Stomach (tissue), 9 donors: ENCODE measurements around the gene CCNL1. TPM values are rescaled to one million over a fixed set of nuclear protein-coding genes. Genes with fewer than 3 reads are reported as not detected.

Experiments used
- DNase-seq, 2 donors: peaks; one replicate each; pipeline versions ENCODE4 v3.0.0 to v3.0.0-alpha.2; 2013 to 2019
- H3K27ac ChIP-seq, 5 donors: fragments of 200-600 bp in 4 of 5; sonication (generic) in 4 of 5; one replicate each; pipeline ENCODE4 v1.5.1; 2013 to 2019; ENCODE audit warnings: mild to moderate bottlenecking in 1 of 5, moderate library complexity in 1 of 5
- H3K27me3 ChIP-seq, 3 donors: fragments of 200-600 bp; sonication (generic); one replicate each; pipeline ENCODE4 v1.5.1; 2017 to 2019; ENCODE audit warnings: mixed run types in 1 of 3
- H3K36me3 ChIP-seq, 4 donors: fragments of 200-600 bp; sonication (generic); 1 replicate in 3 of 4; 2 replicates in 1 of 4; pipeline ENCODE4 v1.5.1; 2016 to 2019
- H3K4me1 ChIP-seq, 4 donors: fragments of 200-600 bp; sonication (generic); one replicate each; pipeline ENCODE4 v1.5.1; 2016 to 2019
- H3K4me3 ChIP-seq, 4 donors: fragments of 200-600 bp; sonication (generic) in 3 of 4; one replicate each; pipeline ENCODE4 v1.5.1; 2016 to 2019; ENCODE audit warnings: mild to moderate bottlenecking in 1 of 4
- H3K9me3 ChIP-seq, 4 donors: fragments of 200-600 bp; sonication (generic); one replicate each; pipeline ENCODE4 v1.5.1; 2016 to 2019
- CTCF ChIP-seq, 7 experiments: fragments of 450-650 bp in 4 of 7; fragments of 200-600 bp in 3 of 7; sonication (generic) in 3 of 7; IDR thresholded peaks; one replicate each; pipeline ENCODE4 v1.5.1; 2016 to 2019; ENCODE audit warnings: antibody characterized with exemption in 7 of 7, control low read depth in 2 of 7, mild to moderate bottlenecking in 1 of 7
- EP300 ChIP-seq: sonication (generic); formaldehyde crosslinking; IDR thresholded peaks from one replicate; pipeline ENCODE4 v1.6.1; 2017; ENCODE audit warnings: antibody characterized with exemption
- POLR2A ChIP-seq, 4 donors: fragments of 450-650 bp; IDR thresholded peaks; one replicate each; pipeline ENCODE4 v1.6.1; 2016; ENCODE audit warnings: antibody characterized with exemption in 4 of 4, control low read depth in 2 of 4, mild to moderate bottlenecking in 1 of 4, moderate library complexity in 1 of 4
- POLR2AphosphoS5 ChIP-seq, 3 donors: sonication (generic); formaldehyde crosslinking; IDR thresholded peaks; one replicate each; pipeline ENCODE4 v1.6.1; 2016; ENCODE audit warnings: antibody characterized with exemption in 3 of 3
- WGBS, 5 donors: extraction: QIAGEN DNeasy Blood & Tissue Kit in 3 of 5; methylation state at CpG; one replicate each; pipeline versions ENCODE4 v1.1.5 to v1.1.7; 2013 to 2018; 5-methylcytosine and 5-hydroxymethylcytosine counted together
- intact Hi-C: fragments of 100-400 bp; cut with DNase I; formaldehyde crosslinking; loops from one replicate; pipeline ENCODE4 v1.15.1; 2023; ENCODE audit warnings: low total_unique reads
- polyA plus RNA-seq, 3 donors: library from polyadenylated mRNA; stranded (reverse); fragments of 200-250 nt; gene quantifications; one replicate each; pipeline ENCODE4 v1.2.3, GENCODE V29; 2013
- total RNA-seq, 5 donors: library from RNA; depleted of rRNA; stranded (reverse); fragments of >200 nt; gene quantifications; one replicate each; pipeline versions ENCODE4 v1.1.0 to v1.2.3, GENCODE V29; 2014 to 2016
- donor health status: healthy with polysubstance abuse.
- donor health status: Bipolar disorder and iron deficiency.
- donor health status: healthy.

The CCNL1 gene
- total and polyA plus RNA-seq, 8 donors, result 14.0 to 484 (median 162) TPM

GRCh38 chr3:157100608-157101396, 59.1 kb downstream of the CCNL1 start:
- TF ChIP-seq EP300 (no peak), CTCF (IDR thresholded peaks at IDR 0.05) (no peak), POLR2A (IDR thresholded peaks at IDR 0.05) (no peak), POLR2AphosphoS5 (IDR thresholded peaks at IDR 0.05) (peak in 1 of 3 donors; percentile 38)
- 71 to 84% (median 75%) methylated on average over 8 of the region's 8 CpGs for WGBS, 5 donors
- no peak for DNase-seq
- H3K4me3 ChIP-seq, result no peak overlapping the region
- no peaks in the 10 kb centered on the region for H3K9me3 ChIP-seq
- H3K36me3 ChIP-seq, result no peaks in the 10 kb centered on the region
- H3K27ac ChIP-seq, result peak overlapping the region in 4 of 5 donors; percentile 13 to 59 (median 50)
- intact Hi-C loops, result no loop called here
- H3K4me1 ChIP-seq, result peaks cover 0 to 33% (median 27%) of the 10 kb centered on the region in 4 donors
- H3K27me3 ChIP-seq, result no peaks in the 10 kb centered on the region

- intact Hi-C loops, result no loop called here
- no peak for DNase-seq
- Histone ChIP-seq H3K4me1 (peaks cover 0 to 28% (median 27%) of the 10 kb centered on the region in 4 donors), H3K4me3 (no peak overlapping the region), H3K9me3 (no peaks in the 10 kb centered on the region), H3K27ac (peak overlapping the region in 4 of 5 donors; percentile 13 to 59 (median 36)), H3K27me3 (no peaks in the 10 kb centered on the region), H3K36me3 (no peaks in the 10 kb centered on the region)
- TF ChIP-seq POLR2AphosphoS5 (IDR thresholded peaks at IDR 0.05) (no peak), CTCF (IDR thresholded peaks at IDR 0.05) (no peak), EP300 (no peak)
- 93 to 97% (median 94%) methylated on average over 3 to 4 of the region's 4 CpGs for WGBS, 5 donors
Observed at GRCh38 chr3:157100096-157100477, 59.9 kb downstream of the CCNL1 start.

- intact Hi-C loops, result no loop called here
- Histone ChIP-seq H3K4me3 (no peak overlapping the region), H3K27ac (peak overlapping the region in 4 of 5 donors; percentile 15 to 59 (median 43)), H3K4me1 (peaks cover 0 to 28% (median 26%) of the 10 kb centered on the region in 4 donors), H3K27me3 (no peaks in the 10 kb centered on the region), H3K9me3 (no peaks in the 10 kb centered on the region), H3K36me3 (no peaks in the 10 kb centered on the region)
- DNase-seq, result no peak
- 76 to 84% (median 82%) methylated on average over 10 of the region's 10 CpGs for WGBS, 5 donors
- TF ChIP-seq CTCF (IDR thresholded peaks at IDR 0.05), result no peak
- TF ChIP-seq POLR2AphosphoS5 (IDR thresholded peaks at IDR 0.05), result no peak
- TF ChIP-seq POLR2A (IDR thresholded peaks at IDR 0.05), result no peak
- TF ChIP-seq EP300, result no peak
Observed at GRCh38 chr3:157099326-157100095, 60.4 kb downstream of the CCNL1 start.

GRCh38 chr3:157098823-157099185, 61.1 kb downstream of the CCNL1 start:
- WGBS, 5 donors, result 69 to 85% (median 75%) methylated on average over 3 of the region's 3 CpGs
- H3K4me3 ChIP-seq, result no peak overlapping the region
- no peak for DNase-seq
- peak overlapping the region in 4 of 5 donors; percentile 17 to 57 (median 36) for H3K27ac ChIP-seq
- H3K27me3 ChIP-seq, result no peaks in the 10 kb centered on the region
- H3K4me1 ChIP-seq, result peaks cover 0 to 23% (median 19%) of the 10 kb centered on the region in 4 donors
- H3K9me3 ChIP-seq, result no peaks in the 10 kb centered on the region
- intact Hi-C loops, result no loop called here
- H3K36me3 ChIP-seq, result no peaks in the 10 kb centered on the region
- peak in 2 of 3 donors; percentile 8 to 15 for TF ChIP-seq POLR2AphosphoS5 (IDR thresholded peaks at IDR 0.05)
- no peak for TF ChIP-seq CTCF (IDR thresholded peaks at IDR 0.05)
- TF ChIP-seq EP300, result no peak
